Neural cell (in vitro differentiated cells): ENCODE results near the gene TBKBP1. TPM values are rescaled to one million over a fixed set of nuclear protein-coding genes. Genes with fewer than 3 reads are reported as not detected.

Experiments
- H2AFZ ChIP-seq: fragments of 200-600, 300-800 bp; sonication (generic), shearing (Covaris generic); 2 replicates; pipeline ENCODE4 v1.6.0; 2014; ENCODE audit warnings: low read depth, mild to moderate bottlenecking, antibody characterized with exemption, low read length, moderate library complexity
- H3F3A ChIP-seq: fragments of 200-600 bp; shearing (Covaris generic); 2 replicates; pipeline ENCODE4 v1.6.1; 2016; ENCODE audit warnings: mild to moderate bottlenecking, moderate library complexity, mixed read lengths, antibody characterized with exemption, low read length; ENCODE audit not compliant: insufficient read depth, poor library complexity, severe bottlenecking
- H3K27ac ChIP-seq: fragments of 200-600, 300-800 bp; sonication (generic), shearing (Covaris generic); 2 replicates; pipeline ENCODE4 v1.5.1; 2014; ENCODE audit warnings: mild to moderate bottlenecking, low read length, moderate library complexity
- H3K27me3 ChIP-seq: fragments of 300-800, 200-600 bp; sonication (generic), shearing (Covaris generic); 2 replicates; pipeline ENCODE4 v1.6.0; 2014; ENCODE audit warnings: mild to moderate bottlenecking, low read depth, low read length, moderate library complexity; ENCODE audit not compliant: insufficient read depth
- H3K36me3 ChIP-seq: fragments of 300-800, 200-600 bp; sonication (generic), shearing (Covaris generic); 2 replicates; pipeline ENCODE4 v1.5.1; 2014; ENCODE audit warnings: mild to moderate bottlenecking, antibody characterized with exemption, low read length, moderate library complexity; ENCODE audit not compliant: insufficient read depth
- H3K4me2 ChIP-seq: fragments of 300-800, 200-600 bp; sonication (generic), shearing (Covaris generic); 2 replicates; pipeline ENCODE4 v1.6.0; 2014; ENCODE audit warnings: mild to moderate bottlenecking, low read length
- H3K4me3 ChIP-seq: fragments of 300-800, 200-600 bp; sonication (generic), shearing (Covaris generic); 2 replicates; pipeline ENCODE4 v1.5.1; 2014; ENCODE audit warnings: mild to moderate bottlenecking, low read length, moderate library complexity
- H3K79me2 ChIP-seq: fragments of 200-600 bp; shearing (Covaris generic); replicated peaks from 2 replicates; pipeline ENCODE4 v1.6.0; 2014; ENCODE audit warnings: mild to moderate bottlenecking, low read length, moderate library complexity; ENCODE audit not compliant: insufficient read depth
- H3K9ac ChIP-seq: fragments of 300-800, 200-600 bp; sonication (generic), shearing (Covaris generic); 2 replicates; pipeline ENCODE4 v1.6.1; 2016; ENCODE audit warnings: mild to moderate bottlenecking, low read length, mixed read lengths
- H3K9me2 ChIP-seq: fragments of 200-600 bp; shearing (Covaris generic); 2 replicates; pipeline ENCODE4 v1.6.1; 2016; ENCODE audit warnings: mild to moderate bottlenecking, low read length, mixed read lengths; ENCODE audit not compliant: insufficient read depth
- H3K9me3 ChIP-seq: fragments of 200-600, 300-800 bp; sonication (generic), shearing (Covaris generic); 2 replicates; pipeline ENCODE4 v1.6.1; 2016; ENCODE audit warnings: mild to moderate bottlenecking, mixed run types, low read length, moderate library complexity, mixed read lengths
- H4K20me1 ChIP-seq: fragments of 200-600 bp; shearing (Covaris generic); 2 replicates; pipeline ENCODE4 v1.6.1; 2016; ENCODE audit warnings: mild to moderate bottlenecking, mixed run types; ENCODE audit not compliant: insufficient read depth
- CTCF ChIP-seq: fragments of 450-650 bp; IDR thresholded peaks from 2 replicates; pipeline ENCODE4 v1.5.1; 2014; ENCODE audit warnings: antibody characterized with exemption, mild to moderate bottlenecking, moderate library complexity; ENCODE audit not compliant: poor library complexity, severe bottlenecking
- EP300 ChIP-seq: fragments of 450-650 bp; conservative IDR thresholded peaks from 2 replicates; pipeline ENCODE4 v1.6.1; 2014; ENCODE audit warnings: antibody characterized with exemption, mild to moderate bottlenecking, moderate library complexity; ENCODE audit not compliant: poor library complexity, severe bottlenecking
- EZH2 ChIP-seq: fragments of 200-600, 300-800 bp; shearing (Covaris generic), sonication (generic); IDR thresholded peaks from 2 replicates; pipeline ENCODE4 v1.6.1; 2014; ENCODE audit warnings: antibody characterized with exemption, low read length, borderline replicate concordance, mild to moderate bottlenecking; ENCODE audit not compliant: insufficient read depth, poor library complexity, severe bottlenecking
- MXI1 ChIP-seq: fragments of 450-650 bp; conservative IDR thresholded peaks from 2 replicates; pipeline ENCODE4 v1.6.1; 2014; ENCODE audit warnings: antibody characterized with exemption, mild to moderate bottlenecking; ENCODE audit not compliant: poor library complexity, severe bottlenecking
- POLR2AphosphoS5 ChIP-seq: IDR thresholded peaks from 2 replicates; pipeline ENCODE4 v1.6.1; 2012
- RAD21 ChIP-seq: fragments of 450-650 bp; conservative IDR thresholded peaks from 2 replicates; pipeline ENCODE4 v1.6.1; 2014; ENCODE audit warnings: antibody characterized with exemption, mild to moderate bottlenecking, moderate library complexity
- SMC3 ChIP-seq: fragments of 450-650 bp; conservative IDR thresholded peaks from 2 replicates; pipeline ENCODE4 v1.6.1; 2014; ENCODE audit warnings: antibody characterized with exemption, mild to moderate bottlenecking, moderate library complexity; ENCODE audit not compliant: poor library complexity
- TAF1 ChIP-seq: IDR thresholded peaks from 2 replicates; pipeline ENCODE4 v1.6.1; 2012; ENCODE audit warnings: low read depth
- polyA plus RNA-seq: library from polyadenylated mRNA; depleted of rRNA; stranded (reverse); fragments of >200 nt; gene quantifications from 2 replicates; pipeline ENCODE4 v1.2.3, GENCODE V29; 2014
- TF ChIP-seq, protein P1 (sequence below): IDR thresholded peaks from 2 replicates; pipeline ENCODE4 v1.6.1; 2012; ENCODE audit warnings: borderline replicate concordance

TBKBP1 gene
- polyA plus RNA-seq, 1 donor from 2014 or later = 25.4 TPM

DNA sequence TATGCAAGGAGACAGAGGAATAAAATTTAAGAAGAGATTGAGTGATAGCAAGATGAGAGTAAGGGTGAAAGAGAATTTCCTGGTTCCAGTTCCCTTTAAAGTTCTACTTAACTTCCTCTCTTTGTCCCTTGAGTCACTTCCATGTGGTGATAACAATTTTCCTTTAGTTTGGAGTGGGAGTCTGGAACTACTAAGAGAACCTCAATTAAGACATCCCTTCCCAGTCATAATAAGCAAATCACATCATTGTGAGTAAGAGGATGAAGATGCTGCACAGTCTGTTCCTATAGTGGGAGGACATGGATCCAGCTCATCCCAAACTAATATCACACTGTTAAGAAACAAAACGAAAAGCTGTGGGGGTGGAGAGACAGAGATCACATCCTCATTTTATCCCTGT lies 63.4 kb downstream of the TBKBP1 start:
- H3K4me3 ChIP-seq = no peak overlapping the region
- H3K9me2 ChIP-seq = no peaks in the 10 kb centered on the region
- no peaks in the 10 kb centered on the region for H3K79me2 ChIP-seq
- H2AFZ ChIP-seq = no peak overlapping the region
- no peaks in the 10 kb centered on the region for H3K27me3 ChIP-seq
- no peaks in the 10 kb centered on the region for H3F3A ChIP-seq
- TF ChIP-seq EZH2 (no peak), EP300 (no peak), CTCF (no peak), MXI1 (no peak), RAD21 (no peak), SMC3 (no peak), TAF1 (no peak), POLR2AphosphoS5 (no peak)
- TF ChIP-seq, protein P1, sequence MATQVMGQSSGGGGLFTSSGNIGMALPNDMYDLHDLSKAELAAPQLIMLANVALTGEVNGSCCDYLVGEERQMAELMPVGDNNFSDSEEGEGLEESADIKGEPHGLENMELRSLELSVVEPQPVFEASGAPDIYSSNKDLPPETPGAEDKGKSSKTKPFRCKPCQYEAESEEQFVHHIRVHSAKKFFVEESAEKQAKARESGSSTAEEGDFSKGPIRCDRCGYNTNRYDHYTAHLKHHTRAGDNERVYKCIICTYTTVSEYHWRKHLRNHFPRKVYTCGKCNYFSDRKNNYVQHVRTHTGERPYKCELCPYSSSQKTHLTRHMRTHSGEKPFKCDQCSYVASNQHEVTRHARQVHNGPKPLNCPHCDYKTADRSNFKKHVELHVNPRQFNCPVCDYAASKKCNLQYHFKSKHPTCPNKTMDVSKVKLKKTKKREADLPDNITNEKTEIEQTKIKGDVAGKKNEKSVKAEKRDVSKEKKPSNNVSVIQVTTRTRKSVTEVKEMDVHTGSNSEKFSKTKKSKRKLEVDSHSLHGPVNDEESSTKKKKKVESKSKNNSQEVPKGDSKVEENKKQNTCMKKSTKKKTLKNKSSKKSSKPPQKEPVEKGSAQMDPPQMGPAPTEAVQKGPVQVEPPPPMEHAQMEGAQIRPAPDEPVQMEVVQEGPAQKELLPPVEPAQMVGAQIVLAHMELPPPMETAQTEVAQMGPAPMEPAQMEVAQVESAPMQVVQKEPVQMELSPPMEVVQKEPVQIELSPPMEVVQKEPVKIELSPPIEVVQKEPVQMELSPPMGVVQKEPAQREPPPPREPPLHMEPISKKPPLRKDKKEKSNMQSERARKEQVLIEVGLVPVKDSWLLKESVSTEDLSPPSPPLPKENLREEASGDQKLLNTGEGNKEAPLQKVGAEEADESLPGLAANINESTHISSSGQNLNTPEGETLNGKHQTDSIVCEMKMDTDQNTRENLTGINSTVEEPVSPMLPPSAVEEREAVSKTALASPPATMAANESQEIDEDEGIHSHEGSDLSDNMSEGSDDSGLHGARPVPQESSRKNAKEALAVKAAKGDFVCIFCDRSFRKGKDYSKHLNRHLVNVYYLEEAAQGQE = no peak
- H3K9ac ChIP-seq = no peak overlapping the region
- H3K9me3 ChIP-seq = peaks cover 7% of the 10 kb centered on the region
- H3K36me3 ChIP-seq = no peaks in the 10 kb centered on the region
- no peak overlapping the region for H3K4me2 ChIP-seq
- no peak overlapping the region for H3K27ac ChIP-seq
- no peaks in the 10 kb centered on the region for H4K20me1 ChIP-seq

DNA sequence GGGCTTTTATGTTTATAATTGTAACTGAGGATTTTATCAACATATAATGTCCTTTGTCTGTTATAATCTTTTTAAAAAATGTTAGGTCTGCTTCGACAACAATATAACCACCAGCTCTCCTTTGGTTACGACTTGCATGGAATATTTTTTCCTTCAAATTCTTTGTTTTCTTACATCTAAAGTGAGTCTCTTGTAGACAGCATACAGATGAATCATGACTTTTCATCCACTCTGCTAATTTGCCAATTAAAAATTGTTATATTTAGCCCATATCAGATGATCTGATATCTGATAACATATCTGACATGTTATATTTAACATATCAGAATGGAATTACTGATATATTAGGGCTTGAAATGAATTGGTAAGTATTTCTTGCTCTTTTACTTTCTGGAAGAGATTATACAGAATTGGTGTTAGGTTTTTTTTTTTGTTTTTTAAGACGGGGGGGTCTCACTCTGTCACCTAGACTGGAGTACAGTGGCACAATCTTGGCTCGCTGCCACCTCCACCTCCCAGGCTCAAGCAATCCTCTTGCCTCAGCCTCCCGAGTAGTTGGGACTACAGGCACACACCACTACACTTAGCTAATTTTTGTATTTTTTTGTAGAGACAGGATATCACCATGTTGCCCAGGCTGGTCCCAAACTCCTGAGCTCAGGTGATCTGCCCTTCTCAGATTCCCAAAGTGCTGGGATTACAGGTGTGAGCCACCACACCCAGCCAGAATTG lies 66.6 kb downstream of the TBKBP1 start:
- H2AFZ ChIP-seq = no peak overlapping the region
- no peaks in the 10 kb centered on the region for H3F3A ChIP-seq
- no peaks in the 10 kb centered on the region for H4K20me1 ChIP-seq
- H3K9ac ChIP-seq = no peak overlapping the region
- no peak overlapping the region for H3K4me3 ChIP-seq
- no peaks in the 10 kb centered on the region for H3K36me3 ChIP-seq
- H3K4me2 ChIP-seq = no peak overlapping the region
- H3K27me3 ChIP-seq = no peaks in the 10 kb centered on the region
- no peaks in the 10 kb centered on the region for H3K9me2 ChIP-seq
- no peak overlapping the region for H3K27ac ChIP-seq
- peaks cover 7% of the 10 kb centered on the region for H3K9me3 ChIP-seq
- no peaks in the 10 kb centered on the region for H3K79me2 ChIP-seq
- no peak for TF ChIP-seq MXI1
- TF ChIP-seq EZH2 = no peak
- TF ChIP-seq POLR2AphosphoS5 = no peak
- TF ChIP-seq, protein P1 = no peak
- no peak for TF ChIP-seq CTCF
- no peak for TF ChIP-seq SMC3
- no peak for TF ChIP-seq TAF1
- TF ChIP-seq RAD21 = no peak
- TF ChIP-seq EP300 = no peak
